Body of pancreas (tissue), 4 donors: ENCODE measurements around the gene ROR1. TPM values are rescaled to one million over a fixed set of nuclear protein-coding genes. Genes with fewer than 3 reads are reported as not detected.

Experiments used
- ATAC-seq: fragments of 150-250 bp; one replicate; pipeline ENCODE4 v1.9.1; 2016
- DNase-seq, 4 donors: peaks; one replicate each; pipeline ENCODE4 v3.0.0-alpha.2; 2019
- H3K27ac ChIP-seq, 4 donors: fragments of 200-600 bp; sonication (generic); 1 replicate in 3 of 4; 2 replicates in 1 of 4; pipeline versions ENCODE4 v1.5.1 to v1.6.1; 2016 to 2019; ENCODE audit warnings: mild to moderate bottlenecking in 1 of 4, mixed read lengths in 1 of 4, moderate library complexity in 1 of 4
- H3K27me3 ChIP-seq, 2 donors: fragments of 200-600 bp; sonication (generic); one replicate each; pipeline ENCODE4 v1.6.0; 2016; ENCODE audit warnings: mild to moderate bottlenecking in 1 of 2
- H3K36me3 ChIP-seq, 2 donors: fragments of 200-600 bp; sonication (generic); replicated peaks in 1 of 2; 2 replicates each; pipeline ENCODE4 v1.5.1; 2016; ENCODE audit warnings: low read depth in 2 of 2; ENCODE audit not compliant: insufficient read depth in 1 of 2
- H3K4me1 ChIP-seq: fragments of 200-600 bp; sonication (generic); one replicate; pipeline ENCODE4 v1.6.0; 2016
- H3K4me3 ChIP-seq, 2 donors: fragments of 200-600 bp; sonication (generic); 1 replicate in 1 of 2; 2 replicates in 1 of 2; pipeline ENCODE4 v1.5.1; 2016 to 2019
- H3K9me3 ChIP-seq, 3 donors: fragments of 200-600 bp; sonication (generic); 1 replicate in 2 of 3; 2 replicates in 1 of 3; pipeline ENCODE4 v1.5.1; 2016
- CTCF ChIP-seq, 7 experiments: fragments of 450-650 bp in 4 of 7; fragments of 200-600 bp in 3 of 7; sonication (generic) in 3 of 7; IDR thresholded peaks; one replicate each; pipeline ENCODE4 v1.5.1; 2016 to 2019; ENCODE audit warnings: antibody characterized with exemption in 7 of 7
- POLR2A ChIP-seq, 3 donors: fragments of 450-650 bp; IDR thresholded peaks; one replicate each; pipeline ENCODE4 v1.6.1; 2016; ENCODE audit warnings: antibody characterized with exemption in 3 of 3, mild to moderate bottlenecking in 2 of 3
- WGBS, 2 donors: methylation state at CpG; one replicate each; pipeline ENCODE4 v1.1.5; 2017; 5-methylcytosine and 5-hydroxymethylcytosine counted together
- intact Hi-C: fragments of 100-400 bp; cut with DNase I; formaldehyde crosslinking; loops from one replicate; pipeline ENCODE4 v1.15.1; 2023
- total RNA-seq, 2 donors: library from RNA; depleted of rRNA; stranded (reverse); fragments of >200 nt; gene quantifications; one replicate each; pipeline ENCODE4 v1.1.0, GENCODE V29; 2016

ROR1 gene
- total RNA-seq, 2 donors from 2014 or later: 26.7 to 56.0 TPM

GRCh38 chr1:63877021-63877767 lies 103.4 kb downstream of the ROR1 start:
- Histone ChIP-seq H3K27ac (no peak overlapping the region), H3K36me3 (no peaks in the 10 kb centered on the region), H3K9me3 (no peaks in the 10 kb centered on the region), H3K4me1 (peaks cover 27% of the 10 kb centered on the region), H3K4me3 (no peak overlapping the region), H3K27me3 (no peaks in the 10 kb centered on the region)
- TF ChIP-seq POLR2A (IDR thresholded peaks at IDR 0.05): no peak
- intact Hi-C loops: no loop called here
- ATAC-seq (no peak), DNase-seq (no peak)
- WGBS, 2 donors: 84 to 91% methylated on average over 8 of the region's 8 CpGs

GRCh38 chr1:63877816-63878215 lies 104.0 kb downstream of the ROR1 start:
- Histone ChIP-seq H3K4me3 (no peak overlapping the region), H3K36me3 (no peaks in the 10 kb centered on the region), H3K4me1 (peaks cover 27% of the 10 kb centered on the region), H3K27me3 (no peaks in the 10 kb centered on the region), H3K27ac (no peak overlapping the region), H3K9me3 (no peaks in the 10 kb centered on the region)
- ATAC-seq (no peak), DNase-seq (no peak)
- intact Hi-C loops: no loop called here
- WGBS, 2 donors: 79 to 86% methylated on average over 3 of the region's 3 CpGs
- TF ChIP-seq POLR2A (IDR thresholded peaks at IDR 0.05) (no peak), CTCF (IDR thresholded peaks at IDR 0.05) (no peak)

GRCh38 chr1:63878932-63879331 lies 105.1 kb downstream of the ROR1 start:
- no peaks in the 10 kb centered on the region for H3K9me3 ChIP-seq
- H3K4me3 ChIP-seq: no peak overlapping the region
- H3K4me1 ChIP-seq: peaks cover 31% of the 10 kb centered on the region
- TF ChIP-seq POLR2A (IDR thresholded peaks at IDR 0.05) (no peak), CTCF (IDR thresholded peaks at IDR 0.05) (no peak)
- no peaks in the 10 kb centered on the region for H3K27me3 ChIP-seq
- intact Hi-C loops: no loop called here
- no peak overlapping the region for H3K27ac ChIP-seq
- ATAC-seq (no peak), DNase-seq (no peak)
- WGBS, 2 donors: 0 to 6% methylated on average over 1 of the region's 1 CpG
- H3K36me3 ChIP-seq: no peaks in the 10 kb centered on the region

- 91 to 100% methylated on average over 1 of the region's 1 CpG for WGBS, 2 donors
- no peaks in the 10 kb centered on the region for H3K27me3 ChIP-seq
- intact Hi-C loops: no loop called here
- TF ChIP-seq POLR2A (IDR thresholded peaks at IDR 0.05) (no peak), CTCF (IDR thresholded peaks at IDR 0.05) (no peak)
- DNase-seq (no peak), ATAC-seq (no peak)
- no peak overlapping the region for H3K27ac ChIP-seq
- H3K4me3 ChIP-seq: no peak overlapping the region
- H3K9me3 ChIP-seq: no peaks in the 10 kb centered on the region
- no peaks in the 10 kb centered on the region for H3K36me3 ChIP-seq
- H3K4me1 ChIP-seq: peaks cover 22% of the 10 kb centered on the region
Observed at GRCh38 chr1:63880958-63881576, 107.2 kb downstream of the ROR1 start.

GRCh38 chr1:63882048-63882704 lies 108.4 kb downstream of the ROR1 start:
- 92 to 93% methylated on average over 4 of the region's 4 CpGs for WGBS, 2 donors
- DNase-seq: no peak
- H3K27ac ChIP-seq: no peak overlapping the region
- no peaks in the 10 kb centered on the region for H3K36me3 ChIP-seq
- H3K27me3 ChIP-seq: no peaks in the 10 kb centered on the region
- H3K4me3 ChIP-seq: no peak overlapping the region
- TF ChIP-seq POLR2A (IDR thresholded peaks at IDR 0.05) (no peak), CTCF (IDR thresholded peaks at IDR 0.05) (no peak)
- no peaks in the 10 kb centered on the region for H3K9me3 ChIP-seq
- H3K4me1 ChIP-seq: peaks cover 23% of the 10 kb centered on the region
- ATAC-seq: no peak
- intact Hi-C loops: no loop called here
